Choroid plexus epithelial cell (primary cell): ENCODE results near the gene IGSF9B.

Source experiments
- DNase-seq: peaks from one replicate; pipeline ENCODE4 v3.0.0-alpha.2; 2010; ENCODE audit warnings: low read depth
- H3K4me3 ChIP-seq: 2 replicates; pipeline ENCODE4 v1.5.1; 2011; ENCODE audit warnings: low read depth, mild to moderate bottlenecking, control low read depth, low read length, moderate library complexity
- TF ChIP-seq, protein P1 (sequence below): conservative IDR thresholded peaks from 2 replicates; pipeline ENCODE4 v1.5.1; 2011; ENCODE audit warnings: low read depth, mild to moderate bottlenecking, control low read depth, inconsistent platforms, low read length, moderate library complexity

IGSF9B gene

DNA sequence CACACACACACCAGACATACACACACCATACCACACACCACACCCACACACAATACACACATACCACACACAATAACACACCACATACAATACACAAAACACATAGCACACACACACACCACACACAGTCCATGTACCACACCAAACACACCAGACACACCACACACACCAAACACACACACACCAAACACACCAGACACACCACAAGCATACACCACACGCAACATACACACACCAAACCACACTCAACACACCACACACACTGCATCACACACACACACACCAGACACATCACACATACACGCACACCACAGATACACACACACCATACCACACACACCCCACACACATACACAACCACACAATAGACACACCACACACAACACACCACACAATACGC lies 54.8 kb downstream of the IGSF9B start:
- TF ChIP-seq, protein P1, sequence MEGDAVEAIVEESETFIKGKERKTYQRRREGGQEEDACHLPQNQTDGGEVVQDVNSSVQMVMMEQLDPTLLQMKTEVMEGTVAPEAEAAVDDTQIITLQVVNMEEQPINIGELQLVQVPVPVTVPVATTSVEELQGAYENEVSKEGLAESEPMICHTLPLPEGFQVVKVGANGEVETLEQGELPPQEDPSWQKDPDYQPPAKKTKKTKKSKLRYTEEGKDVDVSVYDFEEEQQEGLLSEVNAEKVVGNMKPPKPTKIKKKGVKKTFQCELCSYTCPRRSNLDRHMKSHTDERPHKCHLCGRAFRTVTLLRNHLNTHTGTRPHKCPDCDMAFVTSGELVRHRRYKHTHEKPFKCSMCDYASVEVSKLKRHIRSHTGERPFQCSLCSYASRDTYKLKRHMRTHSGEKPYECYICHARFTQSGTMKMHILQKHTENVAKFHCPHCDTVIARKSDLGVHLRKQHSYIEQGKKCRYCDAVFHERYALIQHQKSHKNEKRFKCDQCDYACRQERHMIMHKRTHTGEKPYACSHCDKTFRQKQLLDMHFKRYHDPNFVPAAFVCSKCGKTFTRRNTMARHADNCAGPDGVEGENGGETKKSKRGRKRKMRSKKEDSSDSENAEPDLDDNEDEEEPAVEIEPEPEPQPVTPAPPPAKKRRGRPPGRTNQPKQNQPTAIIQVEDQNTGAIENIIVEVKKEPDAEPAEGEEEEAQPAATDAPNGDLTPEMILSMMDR, result no peak
- H3K4me3 ChIP-seq, result no peak overlapping the region
- DNase-seq, result no peak

DNA sequence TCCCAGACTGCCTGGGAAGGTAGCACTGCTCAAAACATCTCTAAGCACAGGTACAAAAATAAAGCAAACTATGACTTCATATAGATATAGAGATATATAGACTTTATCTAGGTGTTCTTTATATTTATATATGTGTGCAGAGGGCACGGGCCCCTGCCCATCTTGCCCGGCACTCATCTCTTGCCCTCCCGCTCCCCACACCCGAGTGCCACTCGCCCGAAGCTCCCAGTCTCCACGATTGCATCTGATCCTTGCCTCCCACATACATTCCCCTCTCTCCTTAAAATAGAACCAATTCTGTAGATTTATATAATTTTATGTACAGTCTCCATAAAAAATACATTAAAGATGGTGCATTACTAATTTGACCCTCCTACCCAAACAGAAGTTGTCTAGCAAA lies 55.5 kb downstream of the IGSF9B start:
- no peak for DNase-seq
- H3K4me3 ChIP-seq, result no peak overlapping the region
- TF ChIP-seq, protein P1, result no peak

DNA sequence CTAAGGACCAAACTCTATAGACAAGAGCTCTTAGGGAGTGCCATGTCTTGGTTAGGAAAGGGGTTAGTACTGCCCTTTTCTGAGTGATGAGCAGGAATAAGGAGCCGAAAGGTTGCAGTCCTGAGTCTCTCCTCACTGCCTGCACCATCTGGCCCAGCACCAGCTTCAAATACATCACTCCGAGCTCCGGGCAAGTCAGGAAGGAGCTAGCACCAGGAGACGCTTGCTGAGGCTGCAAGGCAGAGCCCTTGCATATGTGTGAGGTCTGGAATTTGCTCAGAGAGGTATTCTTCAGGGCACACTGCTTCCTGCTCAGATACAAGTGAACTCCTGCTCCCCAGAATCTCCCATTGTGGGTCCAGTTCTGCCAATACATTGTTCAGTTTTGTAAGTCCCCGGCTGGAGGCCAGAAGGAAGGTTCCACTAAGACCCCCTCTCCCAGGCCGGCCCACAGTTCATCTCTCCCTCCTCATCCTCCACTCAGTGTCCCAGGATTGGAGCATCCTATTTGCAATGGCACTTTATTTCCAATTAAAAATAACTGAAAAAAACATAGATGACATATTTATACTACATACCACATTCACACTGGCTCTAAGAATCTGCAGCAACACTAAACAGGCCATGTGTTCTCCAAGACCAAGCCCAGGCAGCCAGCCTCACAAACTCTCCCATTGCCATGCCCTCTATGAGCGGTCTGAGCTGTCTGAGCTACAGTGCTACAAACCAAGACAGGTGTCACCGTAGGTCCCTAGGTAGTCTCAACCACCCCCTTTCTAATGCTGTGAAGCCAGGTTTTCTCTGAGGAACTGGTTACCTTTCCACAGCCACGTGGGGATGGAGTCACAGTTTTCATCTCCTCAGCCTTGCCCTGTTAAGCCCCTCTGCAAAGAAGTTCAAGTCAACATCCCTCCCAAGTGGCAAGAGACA lies 56.3 kb downstream of the IGSF9B start:
- DNase-seq, result no peak
- TF ChIP-seq, protein P1, result no peak

DNA sequence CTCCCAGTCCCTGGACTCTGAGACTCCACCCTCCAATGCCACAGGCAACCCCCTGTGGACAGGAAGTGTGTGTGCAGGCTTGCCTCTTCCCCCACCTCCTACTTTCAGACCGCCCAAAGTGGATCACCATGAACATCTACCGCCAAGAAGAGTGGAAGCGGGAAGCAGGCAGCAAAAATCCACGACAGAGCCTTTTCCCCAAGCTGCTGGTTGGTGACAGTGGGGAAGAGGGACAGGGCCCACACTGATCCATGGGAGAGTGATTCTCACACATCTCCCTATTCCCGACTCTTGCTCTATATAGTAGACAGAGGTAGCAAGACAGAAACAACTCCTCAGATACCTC lies 58.0 kb downstream of the IGSF9B start:
- no peak for DNase-seq
- TF ChIP-seq, protein P1, result no peak
- no peak overlapping the region for H3K4me3 ChIP-seq

More for the DNA sequence above, 56.3 kb downstream of the IGSF9B start:
- H3K4me3 ChIP-seq, result no peak overlapping the region

DNA sequence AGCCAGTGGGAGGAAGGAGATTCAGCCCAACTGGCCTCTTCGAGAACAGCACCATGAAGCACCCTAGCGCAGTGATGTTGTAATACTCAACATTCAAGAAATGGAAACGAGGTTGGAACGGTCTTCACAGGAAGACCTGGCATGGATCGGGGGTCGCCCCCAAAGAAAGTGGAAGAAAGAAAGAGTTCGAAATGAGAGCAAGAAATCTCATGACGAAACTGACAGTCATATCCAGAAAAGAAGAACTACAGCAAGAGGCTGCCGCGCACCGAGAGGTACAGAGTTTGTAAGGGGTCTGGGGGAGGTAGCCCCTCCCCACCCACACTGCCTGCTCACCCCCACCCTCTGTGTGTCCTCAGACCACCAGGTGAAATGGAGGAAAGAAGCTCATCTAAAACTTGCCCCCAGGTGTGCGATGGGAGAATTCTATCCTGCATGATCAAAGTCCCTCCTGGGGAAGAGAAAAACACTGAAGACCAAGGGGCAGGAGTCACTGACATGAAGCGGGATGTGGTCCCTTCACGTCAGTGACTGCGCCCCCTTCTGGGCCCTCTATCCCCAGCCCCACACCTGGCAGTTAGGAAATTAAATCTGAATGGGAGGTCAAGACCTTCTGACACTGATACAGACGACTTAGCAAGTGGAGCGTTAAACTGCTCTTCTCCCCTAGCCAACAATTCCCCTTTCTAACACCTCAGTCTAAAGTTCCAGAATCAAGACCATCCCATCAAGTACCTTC lies 58.6 kb downstream of the IGSF9B start:
- TF ChIP-seq, protein P1, result no peak
- no peak overlapping the region for H3K4me3 ChIP-seq
- DNase-seq, result no peak

DNA sequence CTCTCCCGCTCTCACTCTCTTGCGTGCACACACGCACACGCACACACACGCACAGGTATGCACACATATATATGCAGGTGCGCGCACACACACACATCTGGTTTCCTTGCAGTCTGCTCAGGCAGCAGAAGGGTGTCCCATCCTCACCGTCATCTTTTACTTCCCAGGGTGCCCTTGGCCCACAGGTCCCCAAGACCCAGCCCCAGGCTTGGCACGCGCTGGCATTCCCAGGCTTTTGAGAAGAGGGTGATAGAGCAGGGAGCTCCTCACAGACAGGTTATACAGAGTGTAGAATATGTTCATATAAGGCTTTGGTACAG lies 59.5 kb downstream of the IGSF9B start:
- no peak for DNase-seq
- no peak overlapping the region for H3K4me3 ChIP-seq
- TF ChIP-seq, protein P1, result no peak
